Muscle layer of duodenum (tissue), 2 donors: ENCODE results near the gene BCLAF1.

Experiments used
- H3K27ac ChIP-seq: one replicate; pipeline ENCODE4 v1.7.0; 2013; ENCODE audit warnings: mild to moderate bottlenecking, low read length
- H3K27me3 ChIP-seq: one replicate; pipeline ENCODE4 v1.7.0; 2013; ENCODE audit warnings: low read depth, mild to moderate bottlenecking, control low read depth, low read length
- H3K36me3 ChIP-seq, 2 donors: one replicate each; pipeline ENCODE4 v1.7.0; 2013; ENCODE audit warnings: low read length in 2 of 2, control low read depth in 1 of 2, mild to moderate bottlenecking in 1 of 2; ENCODE audit not compliant: insufficient read depth in 2 of 2, control insufficient read depth in 1 of 2
- H3K4me1 ChIP-seq, 2 donors: one replicate each; pipeline ENCODE4 v1.7.0; 2013; ENCODE audit warnings: low read length in 2 of 2, mild to moderate bottlenecking in 2 of 2, control low read depth in 1 of 2, moderate library complexity in 1 of 2; ENCODE audit not compliant: insufficient read depth in 2 of 2, control insufficient read depth in 1 of 2
- H3K4me3 ChIP-seq, 2 donors: one replicate each; pipeline ENCODE4 v1.7.0; 2013; ENCODE audit warnings: low read length in 2 of 2, low read depth in 1 of 2, mild to moderate bottlenecking in 1 of 2
- H3K9me3 ChIP-seq, 2 donors: one replicate each; pipeline ENCODE4 v1.7.0; 2013; ENCODE audit warnings: low read length in 2 of 2, control low read depth in 1 of 2, mild to moderate bottlenecking in 1 of 2; ENCODE audit not compliant: control insufficient read depth in 1 of 2
- donor health status: healthy.

The BCLAF1 gene

GRCh38 chr6:136274062-136274461, 15.6 kb downstream of the BCLAF1 start:
- Histone ChIP-seq H3K4me3 (no peak overlapping the region), H3K27ac (no peak overlapping the region), H3K27me3 (no peaks in the 10 kb centered on the region), H3K4me1 (peaks cover 0 to 4% of the 10 kb centered on the region in 2 donors), H3K9me3 (no peaks in the 10 kb centered on the region), H3K36me3 (peaks cover 59 to 69% of the 10 kb centered on the region in 2 donors)

GRCh38 chr6:136265101-136265500, 24.5 kb downstream of the BCLAF1 start:
- H3K9me3 ChIP-seq = no peaks in the 10 kb centered on the region
- peaks cover 50 to 72% of the 10 kb centered on the region in 2 donors for H3K36me3 ChIP-seq
- H3K27ac ChIP-seq = no peak overlapping the region
- no peak overlapping the region for H3K4me3 ChIP-seq
- H3K4me1 ChIP-seq = no peaks in the 10 kb centered on the region
- H3K27me3 ChIP-seq = no peaks in the 10 kb centered on the region

- Histone ChIP-seq H3K27ac (no peak overlapping the region), H3K4me1 (no peaks in the 10 kb centered on the region), H3K36me3 (peaks cover 47 to 70% of the 10 kb centered on the region in 2 donors), H3K4me3 (no peak overlapping the region), H3K9me3 (no peaks in the 10 kb centered on the region), H3K27me3 (no peaks in the 10 kb centered on the region)
Measured at GRCh38 chr6:136262940-136263339, 26.7 kb downstream of the BCLAF1 start.

- Histone ChIP-seq H3K36me3 (peaks cover 14 to 18% of the 10 kb centered on the region in 2 donors), H3K4me1 (peaks cover 0 to 10% of the 10 kb centered on the region in 2 donors), H3K27me3 (no peaks in the 10 kb centered on the region), H3K9me3 (no peaks in the 10 kb centered on the region), H3K27ac (no peak overlapping the region), H3K4me3 (no peak overlapping the region)
Measured at GRCh38 chr6:136254851-136255466, 34.7 kb downstream of the BCLAF1 start.

- Histone ChIP-seq H3K27ac (no peak overlapping the region), H3K4me3 (no peak overlapping the region), H3K9me3 (no peaks in the 10 kb centered on the region), H3K4me1 (peaks cover 0 to 17% of the 10 kb centered on the region in 2 donors), H3K27me3 (no peaks in the 10 kb centered on the region), H3K36me3 (peaks cover 6 to 12% of the 10 kb centered on the region in 2 donors)
Measured at GRCh38 chr6:136253734-136254133, 35.9 kb downstream of the BCLAF1 start.

- no peak overlapping the region for H3K27ac ChIP-seq
- H3K9me3 ChIP-seq = no peaks in the 10 kb centered on the region
- no peak overlapping the region for H3K4me3 ChIP-seq
- peaks cover 0 to 17% of the 10 kb centered on the region in 2 donors for H3K4me1 ChIP-seq
- H3K36me3 ChIP-seq = peaks cover 0 to 5% of the 10 kb centered on the region in 2 donors
- H3K27me3 ChIP-seq = no peaks in the 10 kb centered on the region
Measured at GRCh38 chr6:136252441-136252840, 37.2 kb downstream of the BCLAF1 start.

- H3K36me3 ChIP-seq = no peaks in the 10 kb centered on the region
- no peaks in the 10 kb centered on the region for H3K9me3 ChIP-seq
- H3K27me3 ChIP-seq = no peaks in the 10 kb centered on the region
- H3K4me1 ChIP-seq = peaks cover 0 to 17% of the 10 kb centered on the region in 2 donors
- H3K4me3 ChIP-seq = peak overlapping the region; percentile 91 to 98
- H3K27ac ChIP-seq = no peak overlapping the region
Measured at GRCh38 chr6:136251394-136251793, 38.3 kb downstream of the BCLAF1 start.

GRCh38 chr6:136250686-136251008, 39.0 kb downstream of the BCLAF1 start:
- Histone ChIP-seq H3K36me3 (no peaks in the 10 kb centered on the region), H3K27ac (peak overlapping the region; percentile 47), H3K27me3 (no peaks in the 10 kb centered on the region), H3K9me3 (no peaks in the 10 kb centered on the region), H3K4me1 (peaks cover 0 to 17% of the 10 kb centered on the region in 2 donors), H3K4me3 (peak overlapping the region; percentile 91 to 98)

GRCh38 chr6:136249811-136250685, 39.6 kb downstream of the BCLAF1 start, which contains the start of gene MTFR2:
Gene MTFR2, minus strand, starts transcription at chr6:136250311. Its CDS starts 1,212 bp downstream, at chr6:136249099.
- H3K9me3 ChIP-seq = no peaks in the 10 kb centered on the region
- peaks cover 0 to 17% of the 10 kb centered on the region in 2 donors for H3K4me1 ChIP-seq
- H3K27me3 ChIP-seq = no peaks in the 10 kb centered on the region
- peak within 1 kb of the TSS; percentile 91 to 98 for H3K4me3 ChIP-seq
- peak within 1 kb of the TSS; percentile 47 for H3K27ac ChIP-seq
- no peaks in the 10 kb centered on the region for H3K36me3 ChIP-seq

GRCh38 chr6:136249336-136249735, 40.3 kb downstream of the BCLAF1 start:
- H3K4me1 ChIP-seq = peaks cover 0 to 17% of the 10 kb centered on the region in 2 donors
- H3K36me3 ChIP-seq = no peaks in the 10 kb centered on the region
- no peaks in the 10 kb centered on the region for H3K27me3 ChIP-seq
- peak overlapping the region; percentile 91 to 98 for H3K4me3 ChIP-seq
- H3K27ac ChIP-seq = no peak overlapping the region
- no peaks in the 10 kb centered on the region for H3K9me3 ChIP-seq

GRCh38 chr6:136244061-136244616, 45.5 kb downstream of the BCLAF1 start:
- no peaks in the 10 kb centered on the region for H3K4me1 ChIP-seq
- H3K36me3 ChIP-seq = no peaks in the 10 kb centered on the region
- H3K9me3 ChIP-seq = no peaks in the 10 kb centered on the region
- H3K4me3 ChIP-seq = no peak overlapping the region
- H3K27me3 ChIP-seq = no peaks in the 10 kb centered on the region
- no peak overlapping the region for H3K27ac ChIP-seq
